Measurements from ENCODE around the gene KLHL26. TPM values are rescaled to one million over a fixed set of nuclear protein-coding genes. Genes with fewer than 3 reads are reported as not detected.
A peak's percentile ranks its signal among the peaks of the same experiment; 100 is the strongest.

KLHL26 gene
- polyA plus RNA-seq, 3 donors = 1.6 to 3.2 (median 2.0) TPM

- 14% methylated on average over 20 of the region's 26 CpGs for WGBS (ENCODE audit: insufficient coverage)
- Mint-ChIP-seq H3K27ac (no peak overlapping the region), H3K36me3 (peaks cover 0 to 6% of the 10 kb centered on the region in 2 donors), H3K9me3 (peaks cover 0 to 27% (median 7%) of the 10 kb centered on the region in 7 donors), H3K4me3 (peak overlapping the region in 1 of 2 donors; percentile 46), H3K4me1 (peaks cover 2% of the 10 kb centered on the region), H3K27me3 (ENCODE audit: low read depth in 3 of 3) (peaks cover 76 to 91% (median 78%) of the 10 kb centered on the region in 3 donors)
- Histone ChIP-seq H4K20me1 (ENCODE audit: insufficient read depth, low read length) (no peaks in the 10 kb centered on the region), H3K4me1 (ENCODE audit: control insufficient read depth in 1 of 2, insufficient read depth in 2 of 2, low read length in 2 of 2) (no peaks in the 10 kb centered on the region), H3K36me3 (replicated peaks in 1 of 2; ENCODE audit: control insufficient read depth in 1 of 2, insufficient read depth in 2 of 2, low read length in 2 of 2) (no peaks in the 10 kb centered on the region), H3K4me2 (replicated peaks; ENCODE audit: extremely low read depth, low read length, poor library complexity, severe bottlenecking) (no peak overlapping the region), H3K9ac (ENCODE audit: insufficient read depth, low read length, poor library complexity, severe bottlenecking) (no peak overlapping the region), H3K9me3 (replicated peaks in 1 of 2; ENCODE audit: control insufficient read depth in 1 of 2, insufficient read depth in 1 of 2, low read length in 2 of 2) (peaks cover 0 to 30% of the 10 kb centered on the region in 2 donors), H3K79me2 (ENCODE audit: insufficient read depth, low read length) (no peaks in the 10 kb centered on the region), H3K27me3 (ENCODE audit: control insufficient read depth in 2 of 2, insufficient read depth in 2 of 2, low read length in 2 of 2) (peaks cover 54 to 72% of the 10 kb centered on the region in 2 donors), H3K27ac (ENCODE audit: low read depth in 1 of 2, low read length in 2 of 2) (no peak overlapping the region), H3K4me3 (replicated peaks in 1 of 3; ENCODE audit: low read depth in 2 of 3, low read length in 3 of 3) (no peak overlapping the region), H2AFZ (ENCODE audit: insufficient read depth, low read depth, low read length, poor library complexity, severe bottlenecking) (no peak overlapping the region)
- TF ChIP-seq CTCF (IDR thresholded peaks at IDR 0.05) = no peak
- DNase-seq = no peak
- intact Hi-C loops (cut with micrococcal nuclease) = no loop called here
These were observed 32.6 kb upstream of the KLHL26 start for GRCh38 chr19:18603958-18604819.

GRCh38 chr19:18604820-18605159 lies 32.0 kb upstream of the KLHL26 start:
- no peak overlapping the region for H2AFZ ChIP-seq (ENCODE audit: insufficient read depth, low read depth, low read length, poor library complexity, severe bottlenecking)
- no peak overlapping the region for H3K4me3 ChIP-seq (replicated peaks in 1 of 3; ENCODE audit: low read depth in 2 of 3, low read length in 3 of 3)
- Mint-ChIP-seq H3K36me3 (peaks cover 0 to 6% of the 10 kb centered on the region in 2 donors), H3K27ac (no peak overlapping the region), H3K9me3 (peaks cover 0 to 27% (median 8%) of the 10 kb centered on the region in 7 donors), H3K4me3 (peak overlapping the region in 1 of 2 donors; percentile 88), H3K27me3 (ENCODE audit: low read depth in 3 of 3) (peaks cover 79 to 92% (median 80%) of the 10 kb centered on the region in 3 donors), H3K4me1 (peaks cover 2% of the 10 kb centered on the region)
- H3K4me1 ChIP-seq (ENCODE audit: control insufficient read depth in 1 of 2, insufficient read depth in 2 of 2, low read length in 2 of 2) = no peaks in the 10 kb centered on the region
- H3K79me2 ChIP-seq (ENCODE audit: insufficient read depth, low read length) = no peaks in the 10 kb centered on the region
- H3K9me3 ChIP-seq (replicated peaks in 1 of 2; ENCODE audit: control insufficient read depth in 1 of 2, insufficient read depth in 1 of 2, low read length in 2 of 2) = peaks cover 0 to 33% of the 10 kb centered on the region in 2 donors
- no peaks in the 10 kb centered on the region for H4K20me1 ChIP-seq (ENCODE audit: insufficient read depth, low read length)
- no peak for TF ChIP-seq CTCF (IDR thresholded peaks at IDR 0.05)
- WGBS (ENCODE audit: insufficient coverage) = no CpG with 5 or more reads among the region's 10 CpGs
- H3K27ac ChIP-seq (ENCODE audit: low read depth in 1 of 2, low read length in 2 of 2) = no peak overlapping the region
- no peak for DNase-seq
- intact Hi-C loops (cut with micrococcal nuclease) = no loop called here
- no peak overlapping the region for H3K9ac ChIP-seq (ENCODE audit: insufficient read depth, low read length, poor library complexity, severe bottlenecking)
- peaks cover 60 to 78% of the 10 kb centered on the region in 2 donors for H3K27me3 ChIP-seq (ENCODE audit: control insufficient read depth in 2 of 2, insufficient read depth in 2 of 2, low read length in 2 of 2)
- no peak overlapping the region for H3K4me2 ChIP-seq (replicated peaks; ENCODE audit: extremely low read depth, low read length, poor library complexity, severe bottlenecking)
- H3K36me3 ChIP-seq (replicated peaks in 1 of 2; ENCODE audit: control insufficient read depth in 1 of 2, insufficient read depth in 2 of 2, low read length in 2 of 2) = no peaks in the 10 kb centered on the region

Data from CD14-positive monocyte (primary cell).